Tibial artery (tissue), 4 donors: ENCODE results near the gene ERCC6L.

ENCODE experiments used
- DNase-seq, 2 donors: peaks; one replicate each; pipeline ENCODE4 v3.0.0-alpha.2; 2019
- H3K27ac ChIP-seq, 2 donors: fragments of 200-600 bp; sonication (generic) in 1 of 2; 1 replicate in 1 of 2; 2 replicates in 1 of 2; pipeline ENCODE4 v1.5.1; 2018 to 2019; ENCODE audit warnings: mild to moderate bottlenecking in 1 of 2
- H3K27me3 ChIP-seq, 2 donors: fragments of 200-600 bp; sonication (generic) in 1 of 2; one replicate each; pipeline versions ENCODE4 v1.5.1 to v1.6.0; 2016 to 2019
- H3K36me3 ChIP-seq, 3 donors: fragments of 200-600 bp; sonication (generic) in 2 of 3; one replicate each; pipeline ENCODE4 v1.5.1; 2016 to 2019; ENCODE audit warnings: mild to moderate bottlenecking in 2 of 3
- H3K4me1 ChIP-seq, 4 donors: fragments of 200-600 bp; sonication (generic) in 2 of 4; 1 replicate in 3 of 4; 2 replicates in 1 of 4; pipeline ENCODE4 v1.5.1; 2016 to 2019
- H3K4me3 ChIP-seq, 2 donors: fragments of 200-600 bp; sonication (generic) in 1 of 2; 1 replicate in 1 of 2; 2 replicates in 1 of 2; pipeline ENCODE4 v1.5.1; 2018 to 2019; ENCODE audit warnings: mild to moderate bottlenecking in 2 of 2
- H3K9me3 ChIP-seq, 3 donors: fragments of 200-600 bp; sonication (generic) in 1 of 3; one replicate each; pipeline ENCODE4 v1.5.1; 2016 to 2019
- intact Hi-C: fragments of 100-400 bp; cut with DNase I; formaldehyde crosslinking; loops from one replicate; pipeline ENCODE4 v1.15.0; 2023; ENCODE audit warnings: low total_unique reads
- TF ChIP-seq, protein P1 (sequence below), 2 experiments: fragments of 200-600 bp in 1 of 2; fragments of 450-650 bp in 1 of 2; IDR thresholded peaks; one replicate each; pipeline ENCODE4 v1.5.1; 2017 to 2019; ENCODE audit warnings: antibody characterized with exemption in 2 of 2, mild to moderate bottlenecking in 1 of 2, moderate library complexity in 1 of 2

Gene ERCC6L, protein sequence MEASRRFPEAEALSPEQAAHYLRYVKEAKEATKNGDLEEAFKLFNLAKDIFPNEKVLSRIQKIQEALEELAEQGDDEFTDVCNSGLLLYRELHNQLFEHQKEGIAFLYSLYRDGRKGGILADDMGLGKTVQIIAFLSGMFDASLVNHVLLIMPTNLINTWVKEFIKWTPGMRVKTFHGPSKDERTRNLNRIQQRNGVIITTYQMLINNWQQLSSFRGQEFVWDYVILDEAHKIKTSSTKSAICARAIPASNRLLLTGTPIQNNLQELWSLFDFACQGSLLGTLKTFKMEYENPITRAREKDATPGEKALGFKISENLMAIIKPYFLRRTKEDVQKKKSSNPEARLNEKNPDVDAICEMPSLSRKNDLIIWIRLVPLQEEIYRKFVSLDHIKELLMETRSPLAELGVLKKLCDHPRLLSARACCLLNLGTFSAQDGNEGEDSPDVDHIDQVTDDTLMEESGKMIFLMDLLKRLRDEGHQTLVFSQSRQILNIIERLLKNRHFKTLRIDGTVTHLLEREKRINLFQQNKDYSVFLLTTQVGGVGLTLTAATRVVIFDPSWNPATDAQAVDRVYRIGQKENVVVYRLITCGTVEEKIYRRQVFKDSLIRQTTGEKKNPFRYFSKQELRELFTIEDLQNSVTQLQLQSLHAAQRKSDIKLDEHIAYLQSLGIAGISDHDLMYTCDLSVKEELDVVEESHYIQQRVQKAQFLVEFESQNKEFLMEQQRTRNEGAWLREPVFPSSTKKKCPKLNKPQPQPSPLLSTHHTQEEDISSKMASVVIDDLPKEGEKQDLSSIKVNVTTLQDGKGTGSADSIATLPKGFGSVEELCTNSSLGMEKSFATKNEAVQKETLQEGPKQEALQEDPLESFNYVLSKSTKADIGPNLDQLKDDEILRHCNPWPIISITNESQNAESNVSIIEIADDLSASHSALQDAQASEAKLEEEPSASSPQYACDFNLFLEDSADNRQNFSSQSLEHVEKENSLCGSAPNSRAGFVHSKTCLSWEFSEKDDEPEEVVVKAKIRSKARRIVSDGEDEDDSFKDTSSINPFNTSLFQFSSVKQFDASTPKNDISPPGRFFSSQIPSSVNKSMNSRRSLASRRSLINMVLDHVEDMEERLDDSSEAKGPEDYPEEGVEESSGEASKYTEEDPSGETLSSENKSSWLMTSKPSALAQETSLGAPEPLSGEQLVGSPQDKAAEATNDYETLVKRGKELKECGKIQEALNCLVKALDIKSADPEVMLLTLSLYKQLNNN

DNA sequence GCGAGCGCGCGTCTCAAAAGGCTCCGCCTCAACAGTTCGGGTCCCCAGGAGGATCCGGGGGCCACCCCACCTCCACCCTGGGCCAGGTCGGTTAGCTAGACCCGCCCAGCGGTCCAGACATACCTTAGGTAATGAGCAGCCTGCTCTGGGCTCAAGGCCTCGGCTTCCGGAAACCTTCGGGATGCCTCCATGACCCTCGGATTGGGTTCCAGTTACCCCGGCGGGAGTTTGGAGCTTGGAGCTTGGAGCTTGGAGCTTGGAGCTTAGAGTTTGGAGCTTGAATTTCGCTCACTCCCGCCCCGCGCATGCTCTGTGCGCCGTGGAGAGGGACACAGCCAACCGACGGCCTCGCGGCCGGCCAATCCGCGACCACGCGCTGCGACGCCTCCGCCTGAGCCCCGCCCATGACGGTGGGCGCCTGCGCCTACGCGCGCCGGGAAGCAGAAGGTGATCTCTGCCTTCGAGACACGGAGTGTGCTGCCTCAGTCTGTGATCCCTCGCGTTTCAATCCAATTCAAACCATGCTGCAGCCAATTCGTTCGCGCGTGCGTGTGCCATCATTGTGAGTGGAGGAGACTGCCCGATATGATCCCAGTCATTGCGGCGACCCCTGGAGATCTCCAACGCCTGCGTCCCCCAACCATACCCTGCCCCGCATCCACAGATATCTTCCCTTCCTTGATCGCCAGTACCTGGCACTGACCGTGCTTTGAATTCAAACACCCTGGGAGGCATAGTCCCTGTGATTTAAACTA is at the start of gene ERCC6L:
TSS of gene ERCC6L (minus strand) at position 307 of the 755 bp plus-strand sequence. CDS start at position 191, 116 bp downstream.
- TF ChIP-seq, protein P1, sequence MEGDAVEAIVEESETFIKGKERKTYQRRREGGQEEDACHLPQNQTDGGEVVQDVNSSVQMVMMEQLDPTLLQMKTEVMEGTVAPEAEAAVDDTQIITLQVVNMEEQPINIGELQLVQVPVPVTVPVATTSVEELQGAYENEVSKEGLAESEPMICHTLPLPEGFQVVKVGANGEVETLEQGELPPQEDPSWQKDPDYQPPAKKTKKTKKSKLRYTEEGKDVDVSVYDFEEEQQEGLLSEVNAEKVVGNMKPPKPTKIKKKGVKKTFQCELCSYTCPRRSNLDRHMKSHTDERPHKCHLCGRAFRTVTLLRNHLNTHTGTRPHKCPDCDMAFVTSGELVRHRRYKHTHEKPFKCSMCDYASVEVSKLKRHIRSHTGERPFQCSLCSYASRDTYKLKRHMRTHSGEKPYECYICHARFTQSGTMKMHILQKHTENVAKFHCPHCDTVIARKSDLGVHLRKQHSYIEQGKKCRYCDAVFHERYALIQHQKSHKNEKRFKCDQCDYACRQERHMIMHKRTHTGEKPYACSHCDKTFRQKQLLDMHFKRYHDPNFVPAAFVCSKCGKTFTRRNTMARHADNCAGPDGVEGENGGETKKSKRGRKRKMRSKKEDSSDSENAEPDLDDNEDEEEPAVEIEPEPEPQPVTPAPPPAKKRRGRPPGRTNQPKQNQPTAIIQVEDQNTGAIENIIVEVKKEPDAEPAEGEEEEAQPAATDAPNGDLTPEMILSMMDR (IDR thresholded peaks at IDR 0.05) = no peak
- Histone ChIP-seq H3K4me1 (peaks cover 0 to 4% (median 2%) of the 10 kb centered on the region in 4 donors), H3K9me3 (no peaks in the 10 kb centered on the region), H3K36me3 (no peaks in the 10 kb centered on the region), H3K27ac (peak within 1 kb of the TSS in 1 of 2 donors; percentile 57), H3K4me3 (peak within 1 kb of the TSS; percentile 36 to 43), H3K27me3 (no peaks in the 10 kb centered on the region)
- intact Hi-C loops = loop anchor here (10.0 kb wide), 1 partner anchor 1136 kb away; no protein-coding TSS in a partner anchor
- DNase-seq = peak; percentile 82 to 91

DNA sequence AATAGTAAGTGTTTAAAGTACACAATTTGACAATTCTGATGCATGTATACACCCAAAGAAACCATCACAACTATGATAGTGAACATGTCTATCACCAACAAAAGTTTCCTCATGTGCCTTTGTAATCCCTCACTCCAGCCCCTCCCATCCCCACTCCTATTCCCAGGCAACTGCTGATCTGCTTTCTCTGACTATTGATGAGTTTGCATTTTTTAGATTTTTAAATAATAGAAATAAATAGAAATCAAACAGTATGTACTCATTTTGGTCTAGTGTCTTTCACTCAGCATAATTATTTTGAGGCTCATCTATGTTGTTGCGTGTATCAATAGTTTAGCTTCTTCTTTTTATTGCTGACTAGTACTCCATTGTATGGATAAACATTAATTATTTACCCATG is 43.5 kb upstream of the ERCC6L start:
- Histone ChIP-seq H3K4me1 (no peaks in the 10 kb centered on the region), H3K9me3 (no peaks in the 10 kb centered on the region), H3K4me3 (no peak overlapping the region), H3K27me3 (no peaks in the 10 kb centered on the region), H3K36me3 (no peaks in the 10 kb centered on the region), H3K27ac (no peak overlapping the region)
- TF ChIP-seq, protein P1 (IDR thresholded peaks at IDR 0.05) = no peak
- DNase-seq = no peak
- intact Hi-C loops = no loop called here

DNA sequence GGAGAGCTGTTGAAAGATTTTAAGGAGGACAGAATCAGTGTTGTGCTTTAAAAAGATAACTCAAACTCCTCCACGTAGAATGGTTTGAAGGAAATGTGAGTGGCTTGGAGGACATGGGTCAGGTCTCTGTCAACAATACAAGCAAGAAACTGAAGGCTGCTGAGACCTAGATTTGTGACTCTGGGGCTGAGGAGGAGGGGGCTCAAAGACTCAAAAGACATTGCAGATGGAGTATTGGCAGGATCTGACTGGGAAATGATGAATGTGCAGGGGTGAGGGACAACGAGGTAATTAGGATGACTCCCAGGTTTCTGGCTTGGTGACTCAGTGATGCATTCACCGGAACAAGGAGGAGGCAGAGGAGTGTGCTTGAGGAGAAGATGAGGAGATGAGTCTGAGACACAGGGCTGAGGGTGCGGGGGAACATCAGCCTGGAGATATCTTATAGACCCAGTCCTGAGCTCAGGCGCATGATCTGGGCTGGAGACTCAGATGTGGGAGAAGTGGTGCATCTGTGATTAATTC is 41.6 kb upstream of the ERCC6L start:
- Histone ChIP-seq H3K4me1 (peaks cover 0 to 10% (median 4%) of the 10 kb centered on the region in 4 donors), H3K36me3 (peaks cover 0 to 7% (median 5%) of the 10 kb centered on the region in 3 donors), H3K9me3 (no peaks in the 10 kb centered on the region), H3K4me3 (no peak overlapping the region), H3K27ac (no peak overlapping the region), H3K27me3 (no peaks in the 10 kb centered on the region)
- no peak for DNase-seq
- TF ChIP-seq, protein P1 (IDR thresholded peaks at IDR 0.05) = no peak
- intact Hi-C loops = no loop called here

DNA sequence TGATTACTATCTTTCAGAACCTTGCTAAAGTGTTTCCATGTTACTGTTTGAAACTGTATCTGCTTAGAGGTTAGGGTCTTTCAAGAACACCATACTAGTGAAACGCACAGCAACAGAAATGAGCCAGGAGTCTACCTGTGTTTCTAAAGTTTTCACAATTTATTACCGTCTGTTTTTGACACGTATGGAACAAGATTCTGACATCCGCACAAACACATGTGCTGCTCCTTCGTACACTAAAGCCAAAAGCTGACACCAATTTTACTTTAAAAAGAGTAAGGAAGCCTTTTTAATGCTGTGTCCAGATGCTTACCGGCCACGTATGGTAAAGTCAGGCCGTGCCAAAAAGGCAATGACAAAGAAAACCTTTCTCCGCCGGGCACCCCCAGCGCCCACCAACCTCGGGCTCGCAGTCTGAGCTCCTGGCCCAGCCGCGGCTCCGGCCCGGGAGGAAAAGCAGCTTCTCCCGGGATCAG is 37.7 kb upstream of the ERCC6L start:
- intact Hi-C loops = no loop called here
- Histone ChIP-seq H3K4me3 (peak overlapping the region; percentile 57 to 70), H3K27me3 (no peaks in the 10 kb centered on the region), H3K27ac (peak overlapping the region; percentile 85 to 86), H3K36me3 (peaks cover 0 to 46% (median 44%) of the 10 kb centered on the region in 3 donors), H3K9me3 (no peaks in the 10 kb centered on the region), H3K4me1 (peaks cover 0 to 22% (median 6%) of the 10 kb centered on the region in 4 donors)
- TF ChIP-seq, protein P1 (IDR thresholded peaks at IDR 0.05) = no peak
- no peak for DNase-seq
